GM21529 (cell line): ENCODE results near the gene FBXW11.
A peak's percentile ranks its signal among the peaks of the same experiment; 100 is the strongest.

Source experiments
- ATAC-seq: cut with Tn5 transposase; IDR thresholded peaks from one replicate; pipeline ENCODE4 v1.9.1; 2021; ENCODE audit not compliant: unreplicated experiment

FBXW11 gene

GRCh38 chr5:171956314-171956713 is 50.1 kb downstream of the FBXW11 start:
- no peak for ATAC-seq

GRCh38 chr5:171955761-171956160 is 50.7 kb downstream of the FBXW11 start:
- ATAC-seq = no peak

DNA sequence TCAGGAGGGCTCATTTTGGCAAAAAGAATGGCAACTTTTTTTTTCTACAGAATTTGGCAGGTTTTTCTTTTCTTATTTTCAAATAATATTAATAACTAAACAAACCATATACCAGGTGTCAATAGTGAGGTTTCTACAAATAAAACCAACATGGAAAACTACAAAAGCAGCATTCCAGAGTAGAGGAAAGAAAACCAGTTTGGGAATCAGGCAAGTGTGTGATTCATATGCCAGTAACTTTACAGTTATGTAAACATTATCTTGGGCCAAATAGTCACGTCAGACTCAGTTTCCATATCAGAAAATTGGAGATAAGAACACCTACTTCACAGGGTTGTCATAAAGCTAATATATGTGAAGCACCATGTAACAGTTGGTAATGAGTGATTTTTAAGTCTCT is 51.7 kb downstream of the FBXW11 start:
- ATAC-seq = no peak

DNA sequence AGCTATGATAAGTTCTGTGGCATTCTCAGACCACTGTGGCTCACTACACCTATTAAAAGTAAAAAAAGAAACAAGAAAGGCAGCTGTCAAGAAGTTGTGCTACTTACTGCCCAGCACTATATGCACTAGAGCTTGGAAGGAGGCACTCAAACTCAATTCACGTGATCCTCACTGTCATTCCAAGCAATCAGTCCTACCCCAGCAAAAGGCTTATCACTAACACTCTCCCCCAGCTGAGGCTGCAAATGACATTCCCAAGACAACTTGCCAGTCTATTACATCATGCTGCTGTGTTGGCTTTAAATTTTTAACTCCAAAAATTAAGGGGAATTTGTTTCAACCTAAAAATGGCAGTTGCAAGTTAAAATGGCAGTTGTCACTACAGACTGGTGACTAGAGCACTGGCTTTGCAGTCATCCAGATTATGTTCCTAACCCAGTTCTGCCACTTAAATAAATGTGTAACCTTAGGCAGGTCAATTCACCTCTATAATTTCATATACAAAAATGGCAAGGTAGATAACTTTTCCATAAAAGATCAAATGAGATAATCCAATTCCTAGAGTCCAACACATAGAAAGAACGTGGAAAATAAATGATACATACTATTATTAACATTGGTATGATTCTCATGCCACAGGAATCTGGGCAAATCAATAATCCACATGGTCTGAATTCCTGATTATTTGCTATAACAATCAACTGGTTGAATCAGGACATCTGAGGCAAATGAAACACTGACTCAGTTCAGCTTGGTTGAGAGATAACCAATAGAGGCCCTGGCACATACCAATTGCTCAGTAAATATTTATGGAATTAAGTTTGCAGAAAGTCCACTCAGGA is 52.4 kb downstream of the FBXW11 start:
- no peak for ATAC-seq

DNA sequence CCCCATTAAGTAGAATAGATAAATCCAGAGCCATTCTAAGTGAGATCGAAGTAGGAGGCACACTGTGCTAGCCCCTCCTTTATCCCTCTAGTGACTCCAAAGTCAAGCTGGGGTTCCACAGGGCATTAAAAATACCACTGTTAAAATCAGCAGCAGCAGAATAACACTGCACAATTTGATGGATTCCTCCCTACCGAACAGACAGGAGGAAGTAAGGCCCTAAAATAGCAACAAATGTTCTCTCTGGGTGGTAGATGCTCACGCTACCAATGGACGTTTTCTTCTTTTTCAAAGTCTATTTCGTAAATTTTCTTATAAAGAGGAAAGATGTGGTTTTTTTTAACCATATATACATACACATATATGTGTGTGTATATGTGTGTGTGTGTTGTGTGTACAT is 54.4 kb downstream of the FBXW11 start:
- ATAC-seq = no peak

DNA sequence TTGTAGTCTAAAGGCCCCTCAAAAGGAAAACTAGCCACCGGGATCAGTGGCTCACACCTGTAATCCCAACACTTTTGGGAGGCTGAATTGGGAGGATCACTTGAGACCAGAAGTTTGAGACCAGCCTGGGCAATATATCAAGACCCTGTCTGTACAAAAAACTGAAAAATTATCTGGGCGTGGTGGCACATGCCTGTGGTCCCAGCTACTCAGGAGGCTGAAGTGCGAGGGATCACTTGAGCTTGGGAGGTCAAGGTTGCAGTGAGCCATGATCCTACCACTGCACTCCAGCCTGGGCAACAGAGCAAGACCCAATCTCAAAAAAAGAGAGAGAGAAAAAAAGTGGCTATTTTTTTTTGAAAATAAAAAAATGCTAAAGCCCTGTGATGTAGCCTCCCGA is 55.2 kb downstream of the FBXW11 start:
- no peak for ATAC-seq

GRCh38 chr5:171946000-171946781 is 60.2 kb downstream of the FBXW11 start:
- ATAC-seq = no peak

DNA sequence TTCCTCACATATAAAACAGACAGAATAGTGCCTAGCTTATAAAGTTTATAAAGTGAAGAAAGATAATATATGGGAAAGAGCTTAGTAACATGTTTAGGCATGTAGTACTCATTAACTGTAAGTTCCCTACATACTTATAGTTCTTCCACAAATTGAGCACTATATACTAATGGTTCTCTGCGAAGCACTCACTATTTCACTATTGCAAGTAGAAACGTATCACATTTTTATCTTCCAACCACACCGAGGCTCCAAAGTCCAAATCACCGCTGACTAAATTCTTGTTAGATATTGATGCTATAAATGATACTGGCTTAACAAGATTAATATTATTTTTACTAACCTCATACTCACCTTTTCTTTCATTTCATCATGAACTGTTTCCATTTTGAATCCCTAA is 61.0 kb downstream of the FBXW11 start:
- no peak for ATAC-seq

DNA sequence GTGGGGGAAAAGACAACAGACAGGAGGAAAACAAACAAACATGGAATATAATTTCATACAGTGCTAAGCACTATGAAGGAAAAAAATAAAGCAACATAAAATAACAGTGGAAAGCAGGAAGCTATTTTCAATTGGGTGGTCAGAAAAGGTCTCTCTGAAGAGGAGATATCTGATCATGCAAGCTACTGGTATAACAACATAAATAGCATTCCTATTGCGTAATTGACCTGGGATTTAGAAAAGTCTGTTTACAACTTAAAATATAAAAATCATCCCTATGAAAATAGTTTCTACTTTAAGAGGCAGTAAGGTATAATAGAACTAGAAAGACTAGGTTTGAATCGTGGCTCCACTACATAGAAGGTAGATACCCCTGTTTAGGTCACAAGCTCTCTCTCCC is 61.4 kb downstream of the FBXW11 start:
- ATAC-seq = no peak

DNA sequence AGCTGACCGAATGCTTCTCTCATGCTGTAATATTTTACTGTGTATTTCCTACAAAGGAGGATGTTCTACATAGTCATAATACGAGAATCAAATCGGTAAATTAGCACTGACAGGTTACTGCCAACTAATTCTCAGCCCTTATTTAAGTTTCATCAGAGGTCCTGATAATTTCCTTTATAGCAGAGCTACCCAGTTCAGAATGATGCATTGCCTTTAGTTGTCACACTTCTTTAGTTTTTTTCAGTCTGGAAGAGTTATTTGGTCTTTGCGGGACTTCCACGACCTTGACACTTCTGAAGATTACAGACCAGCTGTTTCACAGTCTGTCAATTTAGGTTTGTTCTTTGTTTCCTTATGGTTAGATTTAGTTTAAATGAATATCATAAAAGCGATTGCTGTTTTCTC is 64.3 kb downstream of the FBXW11 start:
- ATAC-seq = peak; percentile 50

GRCh38 chr5:171941675-171942074 is 64.8 kb downstream of the FBXW11 start:
- ATAC-seq = peak; percentile 8

- peak; percentile 43 for ATAC-seq
These were observed 65.2 kb downstream of the FBXW11 start for GRCh38 chr5:171941275-171941674.

DNA sequence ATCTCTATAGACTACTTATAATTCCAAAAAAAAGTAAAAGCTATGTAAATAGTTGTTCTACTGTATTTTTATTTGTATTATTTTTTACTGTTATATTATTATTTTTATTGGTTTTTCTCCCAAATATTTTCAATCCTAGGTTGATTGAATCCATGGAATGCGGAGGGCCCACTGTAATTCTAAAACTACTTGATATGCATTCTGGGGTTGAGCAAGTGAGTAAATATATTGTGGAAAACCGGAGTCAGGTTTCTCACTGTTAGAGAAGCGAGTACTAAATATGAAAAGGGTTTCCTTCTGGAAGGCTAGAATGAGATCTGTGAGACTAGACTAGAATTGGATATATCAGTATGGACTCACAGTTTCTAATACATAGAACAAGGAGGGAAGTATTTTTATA is 66.5 kb downstream of the FBXW11 start:
- no peak for ATAC-seq

DNA sequence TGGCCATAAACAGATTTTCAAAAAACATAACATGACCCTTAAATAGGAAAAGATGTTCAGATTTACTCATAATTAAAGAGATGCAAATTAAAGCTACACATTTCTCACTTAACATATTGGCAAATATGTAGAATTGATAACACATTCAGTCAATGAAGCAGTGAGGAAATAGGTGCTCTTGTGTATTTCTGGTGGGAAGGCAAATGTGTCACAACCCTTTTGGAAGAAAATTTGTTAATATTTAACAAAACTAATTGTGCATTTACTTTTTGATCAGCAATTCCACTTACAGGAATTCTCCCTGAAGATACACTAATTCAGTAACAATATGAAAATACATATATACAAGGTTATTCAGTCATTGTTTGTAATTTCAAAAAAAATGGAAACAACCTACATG is 68.1 kb downstream of the FBXW11 start:
- ATAC-seq = no peak

GRCh38 chr5:171937351-171937750 is 69.1 kb downstream of the FBXW11 start:
- no peak for ATAC-seq

- ATAC-seq = no peak
These were observed 71.9 kb downstream of the FBXW11 start for GRCh38 chr5:171934586-171934985.

DNA sequence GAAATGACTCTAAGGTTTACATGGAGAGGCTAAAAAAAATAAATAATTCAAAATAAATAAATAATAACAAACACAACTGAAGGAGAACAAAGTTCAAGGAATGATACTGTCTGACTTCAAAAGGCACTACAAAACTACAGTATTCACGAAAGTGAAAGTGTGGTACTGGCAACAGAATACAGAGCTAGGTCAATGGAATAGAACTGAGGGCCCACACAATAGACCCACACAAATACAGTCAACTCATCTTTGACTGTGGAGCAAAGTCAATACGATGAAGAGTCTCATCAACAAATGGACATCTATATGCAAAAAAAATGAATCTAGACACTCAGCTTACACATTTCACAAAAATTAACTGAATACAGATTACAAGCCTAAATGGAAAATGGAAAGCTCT is 75.3 kb downstream of the FBXW11 start:
- ATAC-seq = peak; percentile 60

- no peak for ATAC-seq
These were observed 79.0 kb downstream of the FBXW11 start for GRCh38 chr5:171927345-171927941.

DNA sequence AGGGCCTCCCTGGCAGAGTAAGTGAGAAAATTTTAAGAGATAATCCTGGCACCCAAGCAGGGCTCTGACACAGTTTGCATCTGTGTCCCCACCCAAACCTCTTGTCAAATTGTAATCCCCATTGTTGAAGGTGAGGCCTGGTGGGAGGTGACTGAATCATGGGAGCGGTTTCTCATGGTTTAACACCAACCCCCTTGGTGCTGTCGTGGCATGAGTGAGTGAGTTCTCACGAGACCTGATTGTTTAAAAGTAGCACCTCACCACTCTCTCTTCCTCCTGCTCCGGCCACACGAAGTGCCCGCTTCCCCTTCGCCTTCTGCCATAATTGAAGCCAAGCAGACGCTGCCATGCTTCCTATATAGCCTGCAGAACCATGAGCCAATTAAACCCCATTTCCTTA is 80.1 kb downstream of the FBXW11 start:
- peak; percentile 69 for ATAC-seq

GRCh38 chr5:171924493-171925122 is 81.8 kb downstream of the FBXW11 start:
- no peak for ATAC-seq

DNA sequence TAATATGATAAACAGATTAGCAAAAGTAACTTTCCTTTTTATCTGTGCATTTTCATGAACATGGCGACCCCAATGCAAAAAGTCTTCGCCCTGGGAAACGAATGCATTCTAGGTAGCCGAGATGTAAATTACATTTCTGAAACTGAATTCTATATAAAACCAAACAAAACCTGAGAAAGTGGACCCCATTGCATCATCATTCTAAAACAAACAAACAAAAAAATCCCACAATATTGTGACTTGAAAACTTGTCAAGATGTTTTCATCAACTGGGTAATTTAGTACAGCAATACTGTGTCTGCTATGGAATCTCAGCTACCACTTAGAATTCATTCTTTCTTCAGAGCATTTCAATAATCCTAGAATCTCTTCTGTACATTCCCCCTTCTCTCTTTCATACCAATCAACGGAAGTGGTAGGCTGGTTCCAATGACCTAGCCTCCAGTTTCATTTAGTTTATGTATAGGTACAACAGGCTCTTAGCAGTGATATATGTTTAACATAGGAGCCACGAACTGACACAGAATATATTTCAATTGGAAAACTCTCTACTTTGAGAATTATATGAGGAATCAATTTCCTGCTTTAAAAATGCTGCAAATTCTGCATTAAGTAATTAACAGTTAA is 85.6 kb downstream of the FBXW11 start:
- peak; percentile 71 for ATAC-seq
